ENCODE measurements around the gene APOL5. TPM values are rescaled to one million over a fixed set of nuclear protein-coding genes. Genes with fewer than 3 reads are reported as not detected.

APOL5 gene
- total and polyA plus RNA-seq, 7 experiments from 2014 or later = not detected

GRCh38 chr22:35732116-35732515, 14.4 kb downstream of the APOL5 start:
- no peak overlapping the region for H3K4me3 Mint-ChIP-seq
- intact Hi-C loops (cut with micrococcal nuclease) = no loop called here
- Histone ChIP-seq H3K27ac (ENCODE audit: low read depth, low read length) (no peak overlapping the region), H3K9me3 (ENCODE audit: control insufficient read depth in 2 of 3, low read length in 3 of 3) (no peaks in the 10 kb centered on the region), H3K36me3 (ENCODE audit: control insufficient read depth in 2 of 3, insufficient read depth in 3 of 3, low read length in 3 of 3) (no peaks in the 10 kb centered on the region), H3K27me3 (ENCODE audit: control insufficient read depth in 2 of 2, insufficient read depth in 2 of 2, low read length in 2 of 2) (no peaks in the 10 kb centered on the region), H3K4me1 (ENCODE audit: control insufficient read depth in 2 of 2, insufficient read depth in 2 of 2, low read length in 2 of 2) (no peaks in the 10 kb centered on the region), H3K4me3 (ENCODE audit: low read length) (no peak overlapping the region)
- H3K36me3 Mint-ChIP-seq = no peaks in the 10 kb centered on the region
- no peak overlapping the region for H3K27ac Mint-ChIP-seq
- ChIA-PET POLR2A (no interaction called here), CTCF (no interaction called here)
- DNase-seq (no peak), ATAC-seq (no peak)
- H3K4me1 Mint-ChIP-seq = peaks cover 0 to 3% (median 0%) of the 10 kb centered on the region in 7 donors
- peaks cover 0 to 17% (median 4%) of the 10 kb centered on the region in 5 donors for H3K27me3 Mint-ChIP-seq
- peaks cover 0 to 2% (median 0%) of the 10 kb centered on the region in 11 donors for H3K9me3 Mint-ChIP-seq

- H3K4me3 ChIP-seq (ENCODE audit: low read length) = no peak overlapping the region
- H3K27me3 ChIP-seq (ENCODE audit: control insufficient read depth in 2 of 2, insufficient read depth in 2 of 2, low read length in 2 of 2) = no peaks in the 10 kb centered on the region
- no peak for DNase-seq
- intact Hi-C loops (cut with micrococcal nuclease) = no loop called here
- no peak for ATAC-seq
- Mint-ChIP-seq H3K4me3 (no peak overlapping the region), H3K4me1 (peaks cover 0 to 3% (median 0%) of the 10 kb centered on the region in 7 donors), H3K27me3 (peaks cover 0 to 17% (median 4%) of the 10 kb centered on the region in 5 donors), H3K27ac (no peak overlapping the region), H3K9me3 (peaks cover 0 to 2% (median 0%) of the 10 kb centered on the region in 11 donors), H3K36me3 (peaks cover 0 to 5% (median 0%) of the 10 kb centered on the region in 5 donors)
- no peaks in the 10 kb centered on the region for H3K9me3 ChIP-seq (ENCODE audit: control insufficient read depth in 2 of 3, low read length in 3 of 3)
- no peak overlapping the region for H3K27ac ChIP-seq (ENCODE audit: low read depth, low read length)
- H3K36me3 ChIP-seq (ENCODE audit: control insufficient read depth in 2 of 3, insufficient read depth in 3 of 3, low read length in 3 of 3) = no peaks in the 10 kb centered on the region
- ChIA-PET POLR2A (no interaction called here), CTCF (no interaction called here)
- H3K4me1 ChIP-seq (ENCODE audit: control insufficient read depth in 2 of 2, insufficient read depth in 2 of 2, low read length in 2 of 2) = no peaks in the 10 kb centered on the region
Observed at GRCh38 chr22:35733036-35733435, 15.4 kb downstream of the APOL5 start.

GRCh38 chr22:35733791-35734516, 16.3 kb downstream of the APOL5 start:
- no peak for ATAC-seq
- Mint-ChIP-seq H3K27me3 (peaks cover 0 to 17% (median 4%) of the 10 kb centered on the region in 5 donors), H3K4me3 (no peak overlapping the region), H3K9me3 (peaks cover 0 to 2% (median 0%) of the 10 kb centered on the region in 11 donors), H3K4me1 (peaks cover 0 to 3% (median 0%) of the 10 kb centered on the region in 7 donors), H3K36me3 (peaks cover 0 to 5% (median 0%) of the 10 kb centered on the region in 5 donors), H3K27ac (peak overlapping the region in 1 of 9 donors; percentile 41)
- Histone ChIP-seq H3K9me3 (ENCODE audit: control insufficient read depth in 2 of 3, low read length in 3 of 3) (no peaks in the 10 kb centered on the region), H3K4me1 (ENCODE audit: control insufficient read depth in 2 of 2, insufficient read depth in 2 of 2, low read length in 2 of 2) (no peaks in the 10 kb centered on the region), H3K27ac (ENCODE audit: low read depth, low read length) (no peak overlapping the region), H3K27me3 (ENCODE audit: control insufficient read depth in 2 of 2, insufficient read depth in 2 of 2, low read length in 2 of 2) (no peaks in the 10 kb centered on the region), H3K36me3 (ENCODE audit: control insufficient read depth in 2 of 3, insufficient read depth in 3 of 3, low read length in 3 of 3) (no peaks in the 10 kb centered on the region), H3K4me3 (ENCODE audit: low read length) (no peak overlapping the region)
- ChIA-PET CTCF (no interaction called here), POLR2A (no interaction called here)
- intact Hi-C loops (cut with micrococcal nuclease) = no loop called here
- DNase-seq = no peak

- Histone ChIP-seq H3K9me3 (ENCODE audit: control insufficient read depth in 2 of 3, low read length in 3 of 3) (no peaks in the 10 kb centered on the region), H3K36me3 (ENCODE audit: control insufficient read depth in 2 of 3, insufficient read depth in 3 of 3, low read length in 3 of 3) (no peaks in the 10 kb centered on the region), H3K4me3 (ENCODE audit: low read length) (no peak overlapping the region), H3K4me1 (ENCODE audit: control insufficient read depth in 2 of 2, insufficient read depth in 2 of 2, low read length in 2 of 2) (no peaks in the 10 kb centered on the region), H3K27me3 (ENCODE audit: control insufficient read depth in 2 of 2, insufficient read depth in 2 of 2, low read length in 2 of 2) (no peaks in the 10 kb centered on the region), H3K27ac (ENCODE audit: low read depth, low read length) (no peak overlapping the region)
- H3K27me3 Mint-ChIP-seq = peaks cover 0 to 17% (median 4%) of the 10 kb centered on the region in 5 donors
- no peak overlapping the region for H3K27ac Mint-ChIP-seq
- H3K4me3 Mint-ChIP-seq = no peak overlapping the region
- intact Hi-C loops (cut with micrococcal nuclease) = no loop called here
- POLR2A ChIA-PET = no interaction called here
- H3K36me3 Mint-ChIP-seq = peaks cover 0 to 5% (median 0%) of the 10 kb centered on the region in 5 donors
- H3K4me1 Mint-ChIP-seq = peaks cover 0 to 1% (median 0%) of the 10 kb centered on the region in 7 donors
- DNase-seq = no peak
- CTCF ChIA-PET = no interaction called here
- no peak for ATAC-seq
- peaks cover 0 to 2% (median 0%) of the 10 kb centered on the region in 11 donors for H3K9me3 Mint-ChIP-seq
Observed at GRCh38 chr22:35734517-35734827, 16.8 kb downstream of the APOL5 start.

GRCh38 chr22:35735542-35735941, 17.9 kb downstream of the APOL5 start:
- peaks cover 0 to 17% (median 4%) of the 10 kb centered on the region in 5 donors for H3K27me3 Mint-ChIP-seq
- POLR2A ChIA-PET = no interaction called here

GRCh38 chr22:35736166-35736565, 18.5 kb downstream of the APOL5 start:
- H3K36me3 Mint-ChIP-seq = peaks cover 0 to 5% (median 0%) of the 10 kb centered on the region in 5 donors
- POLR2A ChIA-PET = no interaction called here
- peaks cover 0 to 1% (median 0%) of the 10 kb centered on the region in 7 donors for H3K4me1 Mint-ChIP-seq
- Histone ChIP-seq H3K27ac (ENCODE audit: low read depth, low read length) (no peak overlapping the region), H3K36me3 (ENCODE audit: control insufficient read depth in 2 of 3, insufficient read depth in 3 of 3, low read length in 3 of 3) (no peaks in the 10 kb centered on the region), H3K27me3 (ENCODE audit: control insufficient read depth in 2 of 2, insufficient read depth in 2 of 2, low read length in 2 of 2) (no peaks in the 10 kb centered on the region), H3K9me3 (ENCODE audit: control insufficient read depth in 2 of 3, low read length in 3 of 3) (no peaks in the 10 kb centered on the region), H3K4me1 (ENCODE audit: control insufficient read depth in 2 of 2, insufficient read depth in 2 of 2, low read length in 2 of 2) (no peaks in the 10 kb centered on the region), H3K4me3 (ENCODE audit: low read length) (no peak overlapping the region)
- no peak overlapping the region for H3K27ac Mint-ChIP-seq
- H3K27me3 Mint-ChIP-seq = peaks cover 0 to 13% (median 4%) of the 10 kb centered on the region in 5 donors
- no peak for ATAC-seq
- no peak overlapping the region for H3K4me3 Mint-ChIP-seq
- no peak for DNase-seq
- peaks cover 0 to 2% (median 0%) of the 10 kb centered on the region in 11 donors for H3K9me3 Mint-ChIP-seq
- intact Hi-C loops (cut with micrococcal nuclease) = no loop called here
- CTCF ChIA-PET = no interaction called here

More at GRCh38 chr22:35735542-35735941, 17.9 kb downstream of the APOL5 start:
- no peak for DNase-seq
- Mint-ChIP-seq H3K27ac (no peak overlapping the region), H3K9me3 (peaks cover 0 to 2% (median 0%) of the 10 kb centered on the region in 11 donors), H3K36me3 (peaks cover 0 to 5% (median 0%) of the 10 kb centered on the region in 5 donors), H3K4me3 (no peak overlapping the region), H3K4me1 (peaks cover 0 to 1% (median 0%) of the 10 kb centered on the region in 7 donors)
- no peak for ATAC-seq
- Histone ChIP-seq H3K27me3 (ENCODE audit: control insufficient read depth in 2 of 2, insufficient read depth in 2 of 2, low read length in 2 of 2) (no peaks in the 10 kb centered on the region), H3K9me3 (ENCODE audit: control insufficient read depth in 2 of 3, low read length in 3 of 3) (no peaks in the 10 kb centered on the region), H3K4me1 (ENCODE audit: control insufficient read depth in 2 of 2, insufficient read depth in 2 of 2, low read length in 2 of 2) (no peaks in the 10 kb centered on the region), H3K4me3 (ENCODE audit: low read length) (no peak overlapping the region), H3K36me3 (ENCODE audit: control insufficient read depth in 2 of 3, insufficient read depth in 3 of 3, low read length in 3 of 3) (no peaks in the 10 kb centered on the region), H3K27ac (ENCODE audit: low read depth, low read length) (no peak overlapping the region)
- intact Hi-C loops (cut with micrococcal nuclease) = no loop called here
- CTCF ChIA-PET = no interaction called here

GRCh38 chr22:35736701-35737100, 19.0 kb downstream of the APOL5 start:
- Mint-ChIP-seq H3K36me3 (peaks cover 0 to 5% (median 0%) of the 10 kb centered on the region in 5 donors), H3K4me1 (peaks cover 0 to 1% (median 0%) of the 10 kb centered on the region in 7 donors), H3K27ac (no peak overlapping the region), H3K27me3 (peaks cover 0 to 8% (median under 1%) of the 10 kb centered on the region in 5 donors), H3K9me3 (peaks cover 0 to 1% (median 0%) of the 10 kb centered on the region in 11 donors), H3K4me3 (no peak overlapping the region)
- Histone ChIP-seq H3K27ac (ENCODE audit: low read depth, low read length) (no peak overlapping the region), H3K36me3 (ENCODE audit: control insufficient read depth in 2 of 3, insufficient read depth in 3 of 3, low read length in 3 of 3) (no peaks in the 10 kb centered on the region), H3K4me1 (ENCODE audit: control insufficient read depth in 2 of 2, insufficient read depth in 2 of 2, low read length in 2 of 2) (no peaks in the 10 kb centered on the region), H3K4me3 (ENCODE audit: low read length) (no peak overlapping the region), H3K9me3 (ENCODE audit: control insufficient read depth in 2 of 3, low read length in 3 of 3) (no peaks in the 10 kb centered on the region), H3K27me3 (ENCODE audit: control insufficient read depth in 2 of 2, insufficient read depth in 2 of 2, low read length in 2 of 2) (no peaks in the 10 kb centered on the region)
- ChIA-PET POLR2A (no interaction called here), CTCF (no interaction called here)
- DNase-seq = no peak
- no peak for ATAC-seq
- intact Hi-C loops (cut with micrococcal nuclease) = no loop called here

All from naive thymus-derived CD4-positive, alpha-beta T cell (primary cell).